HG03135 (cell line): ENCODE measurements around the gene PRICKLE2.

Experiments used
- ATAC-seq: cut with Tn5 transposase; IDR thresholded peaks from one replicate; pipeline ENCODE4 v1.9.1; 2021; ENCODE audit warnings: mild to moderate bottlenecking, moderate library complexity; ENCODE audit not compliant: unreplicated experiment

Gene PRICKLE2

GRCh38 chr3:64053117-64053516, 172.1 kb downstream of the PRICKLE2 start:
- ATAC-seq, result no peak

- ATAC-seq, result no peak
Observed at GRCh38 chr3:64049832-64050231, 175.4 kb downstream of the PRICKLE2 start.

GRCh38 chr3:64049136-64049535, 176.1 kb downstream of the PRICKLE2 start:
- no peak for ATAC-seq

- ATAC-seq, result no peak
Observed at GRCh38 chr3:64048631-64049061, 176.6 kb downstream of the PRICKLE2 start.

GRCh38 chr3:64047787-64048186, 177.5 kb downstream of the PRICKLE2 start:
- no peak for ATAC-seq

- no peak for ATAC-seq
Observed at GRCh38 chr3:64046996-64047594, 178.2 kb downstream of the PRICKLE2 start.

- ATAC-seq, result no peak
Observed at GRCh38 chr3:64046592-64046991, 178.7 kb downstream of the PRICKLE2 start.

GRCh38 chr3:64042952-64043351, 182.3 kb downstream of the PRICKLE2 start:
- ATAC-seq, result no peak
